Eye (tissue), 1 donor: ENCODE data around the gene GPR108.
"Not testable (repeated sequence)": the region's sequence is repeated elsewhere in the genome, so short reads cannot be mapped to it uniquely, and the experiment has no call there.

Experiments used
- DNase-seq: peaks from one replicate; pipeline ENCODE4 v3.0.0-alpha.2; 2015

The GPR108 gene

DNA sequence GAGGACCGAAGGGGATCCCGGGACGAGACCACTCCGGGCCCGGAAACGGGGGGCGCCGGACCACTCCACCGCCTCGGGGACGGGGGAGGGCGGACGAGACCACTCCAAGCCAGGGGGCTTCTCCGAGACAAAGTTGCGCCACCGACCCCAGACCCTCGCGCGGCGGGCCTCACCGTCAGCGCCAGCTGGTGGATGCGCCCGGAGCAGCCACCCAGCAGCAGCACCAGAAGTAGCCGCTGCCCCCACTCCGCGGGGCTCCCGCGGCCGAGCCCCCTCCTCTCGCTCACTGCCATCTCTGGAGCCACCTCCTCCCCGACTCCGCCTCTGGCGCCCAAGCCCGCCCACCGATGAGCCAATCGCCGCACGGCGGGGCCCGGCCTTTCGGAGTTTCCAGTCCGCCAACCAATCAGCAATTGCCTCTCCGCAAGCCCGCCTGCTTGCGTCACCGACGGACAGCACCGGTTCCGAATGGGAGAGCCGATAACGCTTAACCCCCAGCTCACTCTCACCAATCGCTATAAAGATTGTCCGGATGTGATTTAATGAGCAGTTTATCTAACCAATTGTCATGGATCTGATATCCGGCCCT is at the start of gene GPR108:
Gene GPR108 (minus strand): TSS at position 297 of the 589 bp plus-strand sequence. CDS start 4 bp downstream, at position 293.
- peak; percentile 100 for DNase-seq

DNA sequence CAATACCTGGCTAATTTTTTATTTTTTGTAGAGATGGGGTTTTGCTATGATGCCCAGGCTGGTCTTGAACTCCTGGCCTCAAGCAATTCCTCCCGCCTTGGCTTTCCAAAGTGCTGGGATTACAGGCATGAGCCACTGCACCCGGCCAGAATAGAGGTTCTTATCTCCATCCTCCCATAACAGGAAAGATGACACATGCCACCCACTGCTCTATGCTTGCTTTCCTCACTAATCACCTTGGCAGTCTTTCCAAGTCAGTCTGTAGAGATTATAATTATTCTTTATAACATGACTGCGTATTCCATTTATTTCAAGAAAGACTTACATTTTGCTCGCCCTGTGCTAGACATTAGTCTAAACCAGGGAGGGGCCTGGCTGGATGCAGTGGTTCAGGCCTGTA is 41.8 kb upstream of the GPR108 start:
- no peak for DNase-seq

DNA sequence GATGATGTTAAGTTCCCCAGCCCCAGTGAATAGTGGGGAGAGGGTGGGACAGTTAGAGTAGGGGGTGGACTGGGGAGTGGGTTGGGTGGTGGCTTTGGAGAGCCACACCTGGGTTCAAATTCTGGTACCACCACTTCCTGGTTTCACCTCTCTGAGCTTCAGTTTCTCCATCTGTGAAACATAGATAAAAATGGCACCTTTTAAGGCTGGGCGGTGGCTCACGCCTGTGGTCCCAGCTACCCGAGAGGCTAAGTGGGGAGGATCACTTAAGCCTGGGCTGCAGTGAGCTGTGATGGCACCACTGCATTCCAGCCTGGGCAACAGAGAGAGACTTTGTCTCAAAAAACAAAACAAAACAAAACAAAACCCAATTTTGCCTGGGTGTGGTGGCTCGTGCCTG is 41.0 kb upstream of the GPR108 start:
- DNase-seq, result no peak

DNA sequence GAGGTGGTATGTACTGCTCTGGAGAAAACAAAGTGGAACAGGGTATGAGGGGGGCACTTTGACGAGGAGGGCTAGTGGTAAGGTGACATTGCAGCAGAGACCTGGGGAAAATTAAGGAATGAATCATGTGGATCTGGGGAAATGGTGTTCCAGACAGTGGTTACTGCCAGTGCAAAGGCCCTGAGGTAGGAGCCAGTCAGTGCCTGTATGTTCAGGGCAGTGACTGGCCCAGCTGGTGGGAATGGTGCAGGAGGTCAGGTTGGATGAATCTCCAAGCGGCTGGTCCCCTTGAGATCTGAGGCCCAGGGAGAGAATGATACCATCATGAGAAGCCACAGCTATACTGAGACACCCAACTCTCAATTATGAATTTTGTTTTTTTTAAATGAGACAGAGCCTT is 40.1 kb upstream of the GPR108 start:
- no peak for DNase-seq

DNA sequence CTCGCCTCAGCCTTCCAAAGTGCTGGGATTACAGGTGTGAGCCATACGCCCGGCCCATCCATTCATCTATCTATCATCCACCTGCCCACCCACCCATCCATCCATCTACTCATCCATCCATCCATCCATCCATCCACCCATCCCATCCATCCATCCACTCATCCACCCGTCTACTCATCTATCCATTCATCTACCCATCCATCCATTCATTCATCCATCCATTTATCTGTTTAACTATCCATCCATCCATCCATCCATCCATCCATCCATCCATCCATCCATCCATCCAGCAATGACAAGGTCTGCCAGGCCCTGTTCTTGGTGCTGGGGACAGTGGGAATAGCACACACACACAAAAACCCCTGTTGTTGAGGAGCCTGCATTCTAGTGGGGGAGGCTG is 39.6 kb upstream of the GPR108 start:
- no peak for DNase-seq

DNA sequence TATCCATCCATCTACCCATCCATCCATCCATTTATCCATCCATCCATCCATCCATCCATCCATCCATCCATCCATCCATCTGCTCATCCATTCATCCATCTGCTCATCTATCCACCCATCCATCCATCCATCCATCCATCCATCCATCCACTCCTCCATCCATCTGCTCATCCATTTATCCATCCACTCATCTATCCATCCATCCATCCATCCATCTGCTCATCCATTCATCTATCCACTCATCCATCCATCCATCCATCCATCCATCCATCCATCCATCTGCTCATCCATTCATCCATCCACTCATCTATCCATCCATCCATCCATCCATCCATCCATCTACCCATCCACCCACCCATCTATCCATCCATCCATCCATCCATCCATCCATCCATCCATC is 38.7 kb upstream of the GPR108 start:
- DNase-seq, result not testable (repeated sequence)

DNA sequence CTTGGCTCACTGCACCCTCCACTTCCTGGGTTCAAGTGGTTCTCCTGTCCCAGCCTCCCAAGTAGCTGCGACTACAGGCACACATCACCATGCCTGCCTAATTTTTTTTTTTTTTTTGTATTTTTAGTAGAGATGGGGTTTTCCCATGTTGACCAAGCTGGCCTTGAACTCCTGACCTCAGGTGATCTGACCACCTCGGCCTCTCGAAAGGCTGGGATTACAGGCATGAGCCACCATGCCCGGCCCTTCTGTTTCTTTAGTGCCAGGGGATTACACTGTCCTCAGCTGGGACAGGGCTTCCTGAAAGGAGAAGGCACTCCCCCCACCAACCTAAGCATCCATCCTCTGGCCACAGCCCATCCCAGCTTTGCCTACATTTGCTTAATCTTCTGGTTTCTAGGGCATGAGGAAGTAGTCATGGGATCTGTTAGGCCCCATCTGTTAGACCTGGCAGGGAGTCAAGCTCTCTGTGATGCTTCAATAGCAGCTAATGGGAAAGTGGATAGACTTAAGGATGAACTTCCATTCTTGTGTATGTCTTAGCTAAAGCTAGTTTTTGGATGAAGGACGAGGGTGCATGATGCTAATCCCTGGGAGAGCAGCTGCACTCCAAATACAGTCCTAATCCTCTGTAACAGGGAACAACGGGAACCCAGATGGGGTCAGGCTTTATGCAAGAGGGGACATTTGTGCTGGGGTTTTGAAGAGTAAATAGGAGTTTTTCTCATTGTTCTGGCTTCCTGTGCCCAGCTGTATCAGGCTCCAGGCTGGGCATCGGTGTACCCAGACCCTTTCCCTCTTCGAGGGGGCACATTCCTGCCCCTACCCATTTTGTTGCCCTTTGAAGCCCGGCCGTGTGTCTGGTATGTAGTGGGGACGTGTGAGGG is 37.7 kb upstream of the GPR108 start:
- DNase-seq, result peak; percentile 8

DNA sequence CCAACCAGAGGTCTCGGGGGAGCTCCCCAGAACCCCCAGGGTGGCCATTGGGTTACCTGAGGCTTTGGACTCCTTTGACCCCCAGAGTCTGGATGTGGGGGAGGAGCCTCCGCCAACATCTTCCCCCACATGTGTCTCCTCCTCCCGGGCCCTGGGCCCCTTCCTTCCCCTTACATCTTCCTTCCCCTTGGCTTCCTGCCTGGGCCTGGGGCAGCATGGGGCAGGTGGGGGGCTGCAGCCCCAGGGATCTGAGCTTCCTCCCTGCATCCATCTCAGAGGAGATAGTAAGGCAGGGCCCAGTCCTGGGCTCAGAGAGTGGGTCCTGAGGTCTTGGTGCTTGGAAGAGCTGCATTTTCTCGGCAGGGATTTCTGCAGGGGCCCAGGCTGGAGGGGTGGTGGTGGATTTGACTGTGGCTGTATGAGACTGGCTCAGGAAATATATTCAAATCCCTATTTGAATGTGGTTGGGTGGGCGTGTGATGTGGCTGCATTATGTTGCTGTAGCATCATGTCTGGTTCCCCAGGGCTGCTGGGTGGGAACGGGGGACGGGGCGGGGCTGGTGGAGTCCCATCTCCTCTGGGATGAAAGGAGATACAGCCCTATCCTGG is 36.0 kb upstream of the GPR108 start:
- no peak for DNase-seq

DNA sequence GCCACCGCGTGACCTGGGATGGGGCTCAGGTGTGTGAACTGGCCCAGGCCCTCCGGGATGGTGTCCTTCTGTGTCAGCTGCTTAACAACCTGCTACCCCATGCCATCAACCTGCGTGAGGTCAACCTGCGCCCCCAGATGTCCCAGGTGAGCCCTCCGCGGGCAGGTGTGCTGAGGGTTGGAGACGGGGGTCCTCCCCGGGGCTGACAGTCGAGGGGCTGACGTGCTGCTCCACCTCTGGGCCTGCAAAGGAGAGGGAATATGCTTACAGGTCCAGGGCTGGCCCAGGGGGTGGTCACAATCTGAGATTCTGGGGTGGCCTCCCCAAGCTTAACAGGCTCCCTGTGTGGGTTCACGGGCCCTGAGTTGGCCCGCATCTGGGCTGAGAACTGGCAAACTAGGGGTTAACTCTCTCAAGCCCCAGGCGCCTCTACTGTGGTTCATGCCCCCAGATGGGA is 35.5 kb upstream of the GPR108 start:
- no peak for DNase-seq

DNA sequence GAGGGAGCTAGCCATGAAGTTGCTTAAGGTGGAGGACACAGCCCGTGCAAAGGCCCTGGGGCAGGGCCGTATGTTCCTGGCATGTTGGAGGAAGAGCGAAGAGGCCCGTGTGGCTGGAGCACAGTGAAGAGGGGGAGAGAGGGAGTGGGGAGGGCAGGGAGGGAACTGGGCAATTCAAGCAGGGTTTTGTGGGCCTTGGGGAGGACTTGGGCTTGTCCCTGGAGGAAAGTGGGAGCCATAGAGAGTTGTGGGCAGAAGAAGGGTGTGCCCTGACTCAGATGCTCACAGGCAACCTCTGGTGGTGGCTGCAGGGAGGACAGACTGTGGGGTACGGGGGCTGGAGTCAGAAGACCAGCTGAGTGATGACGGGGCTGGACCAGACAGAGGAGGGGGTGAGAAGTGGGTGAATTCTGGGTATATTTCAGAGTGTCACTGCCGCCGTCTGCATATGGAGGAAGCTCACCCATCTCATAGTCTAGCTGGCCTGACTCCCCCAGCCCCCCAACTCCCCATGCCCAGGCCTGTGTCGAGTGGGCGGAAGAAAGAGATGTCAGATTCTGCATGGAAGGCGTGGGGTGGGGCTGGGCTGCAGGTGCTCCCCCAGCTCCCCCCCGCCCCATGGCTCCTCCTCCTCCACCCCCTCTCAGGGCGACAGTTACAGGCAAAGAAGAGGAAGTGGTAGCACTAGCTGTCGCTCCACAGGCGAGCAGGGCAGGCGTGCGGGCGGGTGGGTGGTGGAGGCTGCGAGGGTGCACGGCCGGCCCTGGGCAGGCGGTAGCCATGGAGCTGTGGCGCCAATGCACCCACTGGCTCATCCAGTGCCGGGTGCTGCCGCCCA is 34.9 kb upstream of the GPR108 start, which contains the start of gene VAV1:
Gene VAV1 (plus strand): TSS at position 681 of the 838 bp plus-strand sequence. CDS start 100 bp downstream, at position 781.
- no peak for DNase-seq

DNA sequence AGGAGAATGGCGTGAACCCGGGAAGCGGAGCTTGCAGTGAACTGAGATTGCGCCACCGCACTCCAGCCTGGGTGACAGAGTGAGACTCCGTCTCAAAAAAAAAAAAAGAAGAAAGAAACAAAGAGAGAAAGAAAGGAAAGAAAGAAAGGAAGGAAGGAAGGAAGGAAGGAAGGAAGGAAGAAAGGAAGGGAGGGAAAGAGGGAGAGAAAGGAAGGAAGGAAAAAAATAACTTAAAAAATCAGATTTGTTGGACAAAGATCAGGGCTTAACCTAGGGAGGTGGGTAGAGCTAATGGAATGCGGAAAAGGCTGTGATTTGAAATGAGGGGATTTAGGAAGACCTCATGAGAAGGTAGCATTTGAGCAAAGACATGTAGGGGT is 34.3 kb upstream of the GPR108 start:
- not testable (repeated sequence) for DNase-seq

DNA sequence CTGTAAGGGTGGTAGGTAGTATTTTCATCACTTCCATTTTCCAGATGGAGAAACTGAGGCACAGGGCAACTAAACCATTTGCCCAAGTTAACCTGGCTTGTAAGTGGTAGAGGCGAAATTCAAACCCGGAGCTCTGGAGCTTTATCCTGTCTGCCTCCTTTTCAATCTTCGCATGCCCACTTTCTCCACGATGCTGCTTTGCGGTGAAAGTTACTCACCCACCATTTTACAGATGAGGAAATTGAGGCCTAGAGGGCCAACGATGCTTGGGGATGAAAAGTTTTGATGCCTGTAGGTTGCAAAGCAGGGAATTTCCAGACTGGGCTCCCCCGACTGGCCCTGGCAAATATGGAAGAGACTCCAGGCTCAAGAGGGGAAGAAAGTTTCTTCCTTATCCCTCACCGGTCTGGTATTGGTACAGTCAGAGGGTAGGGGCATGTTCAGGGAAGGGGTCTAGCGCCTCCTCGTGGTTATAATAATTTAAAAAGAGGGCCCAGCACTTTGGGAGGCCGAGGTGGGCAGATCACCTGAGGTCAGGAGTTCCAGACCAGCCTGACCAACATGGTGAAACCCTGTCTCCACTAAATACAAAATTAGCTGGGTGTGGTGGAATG is 31.7 kb upstream of the GPR108 start:
- DNase-seq, result no peak

DNA sequence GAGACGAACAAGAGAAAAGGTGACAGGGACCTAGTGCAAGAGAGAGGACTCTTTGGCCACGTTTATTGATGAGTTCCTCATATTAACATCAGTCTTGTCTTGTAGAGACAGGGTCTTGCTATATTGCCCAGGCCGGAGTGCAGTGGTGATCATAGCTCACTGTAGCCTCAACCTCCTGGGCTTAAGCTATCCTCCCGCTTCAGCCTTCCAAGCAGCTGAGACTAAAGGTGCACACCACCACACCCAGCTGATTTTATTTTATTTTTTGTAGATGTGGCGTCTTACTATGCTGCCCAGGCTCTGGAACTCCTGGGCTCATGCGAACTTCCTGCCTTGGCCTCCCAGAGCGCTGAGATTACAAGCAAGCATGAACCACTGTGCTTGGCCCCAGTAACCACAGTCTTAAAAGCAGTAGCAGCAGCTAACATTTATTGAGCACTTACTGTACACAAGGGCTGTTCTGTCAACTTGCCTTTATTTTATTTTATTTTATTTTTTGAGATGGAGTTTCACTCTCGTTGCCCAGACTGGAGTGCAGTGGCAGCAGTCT is 30.9 kb upstream of the GPR108 start:
- no peak for DNase-seq

DNA sequence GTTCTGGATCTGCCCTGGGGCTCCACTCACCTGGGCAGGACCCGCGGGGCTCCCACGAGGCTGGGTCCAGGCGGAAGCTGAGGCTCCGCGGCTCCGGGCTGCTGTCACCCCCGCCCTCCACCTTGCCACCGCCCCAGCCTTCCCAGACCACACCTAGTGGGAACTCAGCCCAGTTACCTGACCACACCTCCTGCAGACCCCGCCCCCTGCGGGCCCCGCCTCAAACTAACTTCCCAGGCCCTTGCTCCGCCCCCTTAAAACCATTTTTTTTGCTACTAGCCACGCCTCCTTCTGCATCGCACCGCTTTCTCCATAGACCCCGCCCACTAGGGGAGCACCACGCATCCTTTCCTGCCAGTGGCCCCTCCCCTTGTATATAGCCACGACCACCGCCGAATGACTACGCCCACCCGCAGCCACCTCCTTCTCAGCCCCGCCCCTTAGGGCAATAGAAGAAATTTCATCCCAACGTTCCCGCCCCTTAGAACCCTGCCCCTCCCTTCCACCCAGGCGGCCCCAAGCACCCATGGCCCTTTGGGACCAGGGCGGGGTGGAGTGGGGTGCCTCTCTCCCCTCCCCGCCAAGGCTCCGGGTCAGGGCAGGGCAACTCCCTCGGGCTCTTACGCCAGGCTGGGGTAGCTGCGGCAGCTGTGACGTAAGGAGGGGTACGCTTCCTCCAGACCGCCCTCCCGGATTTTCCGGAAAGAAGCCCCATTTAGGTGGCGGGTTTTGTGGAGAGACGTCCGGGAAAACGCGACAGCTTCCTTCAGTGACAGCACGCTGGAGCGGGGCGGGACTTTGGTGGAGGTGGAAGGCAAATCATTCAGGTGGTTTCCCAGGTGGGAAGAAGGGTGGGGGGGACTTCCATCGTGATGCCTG is 30.2 kb upstream of the GPR108 start, which contains the start of gene SH2D3A:
Gene SH2D3A (minus strand): TSS at position 79 of the 879 bp plus-strand sequence. CDS start 3,687 bp downstream, outside the sequence.
- peak; percentile 56 for DNase-seq

DNA sequence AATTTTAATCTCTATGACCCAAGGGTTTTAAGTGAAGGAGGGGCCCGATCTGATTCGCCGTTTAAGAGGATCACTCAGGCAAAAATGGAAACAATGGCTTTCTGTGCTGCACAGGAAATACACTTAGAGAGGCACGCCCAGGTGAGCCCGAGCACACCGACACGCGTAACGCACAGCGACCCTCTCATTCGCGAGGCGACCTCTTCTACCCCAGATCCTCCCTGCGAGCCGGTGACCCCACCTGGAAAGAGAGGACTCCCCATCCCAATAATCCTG is 29.6 kb upstream of the GPR108 start:
- peak; percentile 10 for DNase-seq

DNA sequence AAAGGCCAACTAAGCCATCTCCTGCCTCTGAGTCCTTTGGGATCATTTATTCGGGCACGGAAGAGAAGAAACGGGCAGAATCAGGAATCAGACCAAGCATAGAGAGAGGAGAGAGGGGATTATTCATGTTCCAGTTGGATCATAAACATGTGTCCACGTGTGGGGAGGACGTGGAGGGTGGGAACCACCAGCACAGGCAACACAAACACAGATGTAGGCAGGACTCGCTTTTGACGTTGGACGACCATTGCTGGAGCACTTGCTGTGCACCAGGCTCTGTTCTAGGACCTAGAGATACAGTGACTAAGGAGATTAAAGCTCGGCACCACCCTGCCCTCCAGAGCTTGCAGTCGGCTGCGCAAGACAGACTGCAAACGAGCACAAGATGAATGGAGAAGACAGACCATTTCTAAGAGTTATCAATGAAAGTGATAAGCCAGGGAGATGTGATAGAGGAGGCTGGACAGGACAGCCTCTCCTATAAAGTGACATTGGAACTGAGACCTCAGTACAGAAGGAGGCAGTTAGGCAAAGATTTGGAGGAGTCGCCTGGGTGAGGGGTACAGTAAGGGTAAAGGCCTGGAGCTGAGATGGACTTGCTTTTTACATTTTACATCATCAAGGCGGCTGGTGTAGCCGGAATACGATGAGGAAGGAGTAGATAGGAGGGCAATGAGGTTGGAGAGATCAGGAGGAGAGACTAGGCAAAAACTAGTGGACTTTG is 29.1 kb upstream of the GPR108 start:
- DNase-seq, result no peak

DNA sequence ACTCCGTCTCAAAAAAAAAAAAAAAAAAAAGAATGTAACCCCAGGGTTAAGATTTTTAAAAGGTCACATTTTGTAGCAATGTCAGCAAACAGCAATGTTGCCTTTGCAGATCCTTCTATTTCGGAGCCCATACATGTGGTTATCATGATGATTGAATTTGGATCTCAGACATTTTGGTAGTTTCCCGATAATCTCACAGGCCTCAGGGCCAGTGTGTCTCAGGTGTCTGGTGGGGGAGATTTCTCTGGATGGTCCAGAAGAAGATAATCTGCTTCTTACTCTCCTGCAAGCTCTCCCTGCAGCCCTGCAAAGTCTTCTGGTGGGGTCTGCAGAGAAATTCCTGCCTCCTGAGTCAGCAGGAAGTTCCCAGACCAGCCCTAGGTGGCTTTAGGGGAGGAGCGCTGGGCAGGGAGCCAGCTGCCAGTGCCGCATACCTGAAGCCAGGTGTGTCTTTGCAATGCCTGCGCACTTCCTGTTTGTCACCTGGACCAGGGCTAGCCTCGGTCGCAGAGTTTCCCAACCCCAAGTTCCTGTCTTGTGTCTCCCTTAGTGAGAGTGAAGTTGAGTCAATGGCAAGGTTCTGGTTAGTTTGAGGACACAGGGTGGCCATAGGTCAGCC is 28.5 kb upstream of the GPR108 start:
- peak; percentile 24 for DNase-seq

DNA sequence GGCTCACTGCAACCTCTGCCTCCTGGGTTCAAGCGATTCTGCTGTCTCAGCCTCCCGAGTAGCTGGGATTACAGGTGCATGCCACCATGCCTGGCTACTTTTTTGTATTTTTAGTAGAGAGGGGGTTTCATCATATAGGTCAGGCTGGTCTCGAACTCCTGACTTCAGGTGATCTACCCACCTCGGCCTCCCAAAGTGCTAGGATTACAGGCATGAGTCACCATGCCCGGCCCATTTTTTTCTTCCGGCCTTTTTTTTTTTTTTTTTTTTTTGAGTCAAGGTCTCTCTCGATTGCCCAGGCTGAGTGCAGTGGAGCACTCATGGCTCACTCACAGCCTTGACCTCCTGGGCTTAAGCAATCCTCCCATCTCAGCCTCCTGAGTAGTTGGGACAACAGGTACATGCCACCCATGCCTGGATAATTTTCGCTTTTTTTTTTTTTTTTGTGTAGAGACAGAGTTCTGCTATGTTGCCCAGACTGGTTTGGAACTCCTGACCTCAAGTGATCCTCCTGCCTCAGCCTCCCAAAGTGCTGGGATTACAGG is 24.9 kb upstream of the GPR108 start:
- DNase-seq, result not testable (repeated sequence)

DNA sequence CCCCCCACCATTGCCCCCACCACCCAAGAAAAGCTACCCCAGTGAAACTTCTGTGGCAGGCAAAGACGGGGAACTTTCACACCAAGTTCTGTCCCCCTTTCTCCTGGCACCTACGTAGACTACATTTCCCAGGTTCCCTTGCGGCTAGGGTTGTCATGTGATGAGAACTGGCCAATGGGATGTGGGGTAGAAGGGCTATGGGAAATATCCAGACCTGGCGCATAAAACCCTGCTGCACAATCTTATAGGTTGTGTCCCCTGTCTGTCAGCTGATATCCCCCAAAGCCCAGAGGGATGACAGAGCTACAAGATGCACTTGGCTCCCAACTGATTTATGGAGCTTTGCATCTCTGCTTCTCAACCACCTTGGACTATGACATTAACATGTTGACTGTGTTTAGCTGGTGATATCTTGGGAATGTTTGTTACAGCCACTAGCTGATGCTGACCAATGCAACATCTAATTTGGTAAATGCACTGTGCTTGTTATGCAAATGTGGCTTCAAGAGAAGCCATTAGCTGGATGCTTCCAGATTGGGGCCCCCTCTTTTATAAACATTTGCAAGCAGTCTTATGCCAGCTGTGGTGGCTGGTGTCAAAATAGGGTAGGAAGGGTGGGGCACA is 23.8 kb upstream of the GPR108 start:
- DNase-seq, result no peak
